ENCODE results near the gene PIGB.
"Not testable (repeated sequence)": the region's sequence is repeated elsewhere in the genome, so short reads cannot be mapped to it uniquely, and the experiment has no call there.

Gene PIGB

GRCh38 chr15:55288006-55288717 is 30.9 kb upstream of the PIGB start:
- TF ChIP-seq, protein P1, sequence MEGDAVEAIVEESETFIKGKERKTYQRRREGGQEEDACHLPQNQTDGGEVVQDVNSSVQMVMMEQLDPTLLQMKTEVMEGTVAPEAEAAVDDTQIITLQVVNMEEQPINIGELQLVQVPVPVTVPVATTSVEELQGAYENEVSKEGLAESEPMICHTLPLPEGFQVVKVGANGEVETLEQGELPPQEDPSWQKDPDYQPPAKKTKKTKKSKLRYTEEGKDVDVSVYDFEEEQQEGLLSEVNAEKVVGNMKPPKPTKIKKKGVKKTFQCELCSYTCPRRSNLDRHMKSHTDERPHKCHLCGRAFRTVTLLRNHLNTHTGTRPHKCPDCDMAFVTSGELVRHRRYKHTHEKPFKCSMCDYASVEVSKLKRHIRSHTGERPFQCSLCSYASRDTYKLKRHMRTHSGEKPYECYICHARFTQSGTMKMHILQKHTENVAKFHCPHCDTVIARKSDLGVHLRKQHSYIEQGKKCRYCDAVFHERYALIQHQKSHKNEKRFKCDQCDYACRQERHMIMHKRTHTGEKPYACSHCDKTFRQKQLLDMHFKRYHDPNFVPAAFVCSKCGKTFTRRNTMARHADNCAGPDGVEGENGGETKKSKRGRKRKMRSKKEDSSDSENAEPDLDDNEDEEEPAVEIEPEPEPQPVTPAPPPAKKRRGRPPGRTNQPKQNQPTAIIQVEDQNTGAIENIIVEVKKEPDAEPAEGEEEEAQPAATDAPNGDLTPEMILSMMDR (IDR thresholded peaks at IDR 0.05; ENCODE audit: borderline replicate concordance, insufficient read depth, low read depth, low read length) = no peak
- no peak overlapping the region for H3K4me3 ChIP-seq (ENCODE audit: low read depth, low read length)

GRCh38 chr15:55289011-55289745 is 29.8 kb upstream of the PIGB start:
- TF ChIP-seq, protein P1 (IDR thresholded peaks at IDR 0.05; ENCODE audit: borderline replicate concordance, insufficient read depth, low read depth, low read length) = no peak
- peak overlapping the region; percentile 75 for H3K4me3 ChIP-seq (ENCODE audit: low read depth, low read length)

DNA sequence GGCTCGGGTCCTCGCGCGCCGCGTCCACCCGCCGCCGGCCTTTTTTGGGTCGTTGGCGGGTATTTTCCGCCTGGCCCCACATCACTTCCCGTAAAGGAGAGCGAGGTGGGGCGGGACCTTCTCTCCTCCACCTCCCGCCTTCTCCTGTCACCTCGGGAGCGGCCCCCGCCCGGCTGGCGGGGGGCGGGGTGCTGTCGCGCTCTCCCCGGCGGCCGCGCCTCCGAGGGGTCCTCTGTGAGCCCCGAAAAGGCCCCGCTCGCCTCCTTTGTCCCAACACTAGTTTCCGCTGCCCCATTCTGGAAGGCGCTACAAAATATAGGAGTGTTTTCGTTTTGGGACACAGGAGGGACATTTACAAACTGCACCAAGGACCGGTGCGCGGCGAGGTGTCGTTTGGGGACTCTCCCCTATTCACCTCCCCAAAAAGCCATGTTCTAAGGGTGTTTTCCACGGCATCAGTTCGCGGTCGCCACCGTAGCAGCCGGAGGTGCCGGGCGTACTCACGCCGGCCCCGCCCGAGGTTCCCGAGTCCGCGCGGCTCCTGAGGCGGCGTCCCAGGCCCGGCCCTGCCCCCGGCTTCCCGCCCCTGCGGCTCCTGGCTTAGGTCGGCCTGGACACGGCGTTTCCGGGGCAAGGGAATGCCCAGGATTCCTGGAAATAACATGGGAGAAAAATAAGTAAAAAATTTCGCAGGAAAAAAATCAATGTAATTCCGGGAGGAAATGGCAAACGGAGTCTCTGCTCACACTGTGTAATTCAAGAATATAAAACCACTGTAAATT is 29.1 kb upstream of the PIGB start, which contains the start of gene RAB27A:
RAB27A (minus strand) TSS at position 68 of the 782 bp plus-strand sequence. CDS start 54,879 bp downstream, outside the sequence.
- TF ChIP-seq, protein P1 (IDR thresholded peaks at IDR 0.05; ENCODE audit: borderline replicate concordance, insufficient read depth, low read depth, low read length) = no peak
- peak within 1 kb of the TSS; percentile 75 for H3K4me3 ChIP-seq (ENCODE audit: low read depth, low read length)

GRCh38 chr15:55290528-55291057 is 28.4 kb upstream of the PIGB start:
- peak overlapping the region; percentile 75 for H3K4me3 ChIP-seq (ENCODE audit: low read depth, low read length)
- TF ChIP-seq, protein P1 (IDR thresholded peaks at IDR 0.05; ENCODE audit: borderline replicate concordance, insufficient read depth, low read depth, low read length) = peak; percentile 81

DNA sequence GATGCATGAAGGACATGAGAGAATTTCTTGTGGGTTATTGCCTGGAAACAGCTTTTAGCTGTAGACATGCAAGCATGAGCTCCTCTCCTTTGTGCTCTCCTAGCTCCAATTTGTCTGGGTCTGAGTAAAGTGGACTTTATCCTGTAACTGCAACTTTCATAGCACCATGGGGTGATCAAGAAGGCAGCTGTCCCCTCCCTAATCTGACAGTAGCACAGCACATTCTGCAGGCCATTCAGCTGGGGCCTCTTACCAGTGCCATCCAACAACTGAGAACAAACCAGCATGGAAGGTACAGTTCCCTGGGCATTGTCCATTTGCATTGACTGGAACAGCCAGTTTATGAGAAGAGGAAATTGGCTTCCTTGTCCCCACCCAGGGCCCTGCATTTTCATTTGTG is 21.7 kb upstream of the PIGB start:
- TF ChIP-seq, protein P1 (IDR thresholded peaks at IDR 0.05; ENCODE audit: borderline replicate concordance, insufficient read depth, low read depth, low read length) = no peak
- H3K4me3 ChIP-seq (ENCODE audit: low read depth, low read length) = no peak overlapping the region

DNA sequence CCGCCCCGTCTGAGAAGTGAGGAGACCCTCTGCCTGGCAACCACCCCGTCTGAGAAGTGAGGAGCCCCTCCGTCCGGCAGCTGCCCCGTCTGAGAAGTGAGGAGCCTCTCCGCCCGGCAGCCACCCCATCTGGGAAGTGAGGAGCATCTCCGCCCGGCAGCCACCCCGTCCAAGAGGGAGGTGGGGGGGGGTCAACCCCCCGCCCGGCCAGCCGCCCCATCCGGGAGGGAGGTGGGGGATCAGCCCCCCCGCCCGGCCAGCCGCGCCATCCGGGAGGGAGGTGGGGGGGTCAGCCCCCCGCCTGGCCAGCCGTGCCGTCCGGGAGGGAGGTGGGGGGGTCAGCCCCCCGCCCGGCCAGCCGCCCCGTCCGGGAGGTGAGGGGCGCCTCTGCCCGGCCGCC is 16.2 kb upstream of the PIGB start:
- H3K4me3 ChIP-seq (ENCODE audit: low read depth, low read length) = not testable (repeated sequence)

All from GM12875 (cell line).